Measurements from ENCODE around the gene ZNF592. TPM values are rescaled to one million over a fixed set of nuclear protein-coding genes. Genes with fewer than 3 reads are reported as not detected.

The ZNF592 gene, protein sequence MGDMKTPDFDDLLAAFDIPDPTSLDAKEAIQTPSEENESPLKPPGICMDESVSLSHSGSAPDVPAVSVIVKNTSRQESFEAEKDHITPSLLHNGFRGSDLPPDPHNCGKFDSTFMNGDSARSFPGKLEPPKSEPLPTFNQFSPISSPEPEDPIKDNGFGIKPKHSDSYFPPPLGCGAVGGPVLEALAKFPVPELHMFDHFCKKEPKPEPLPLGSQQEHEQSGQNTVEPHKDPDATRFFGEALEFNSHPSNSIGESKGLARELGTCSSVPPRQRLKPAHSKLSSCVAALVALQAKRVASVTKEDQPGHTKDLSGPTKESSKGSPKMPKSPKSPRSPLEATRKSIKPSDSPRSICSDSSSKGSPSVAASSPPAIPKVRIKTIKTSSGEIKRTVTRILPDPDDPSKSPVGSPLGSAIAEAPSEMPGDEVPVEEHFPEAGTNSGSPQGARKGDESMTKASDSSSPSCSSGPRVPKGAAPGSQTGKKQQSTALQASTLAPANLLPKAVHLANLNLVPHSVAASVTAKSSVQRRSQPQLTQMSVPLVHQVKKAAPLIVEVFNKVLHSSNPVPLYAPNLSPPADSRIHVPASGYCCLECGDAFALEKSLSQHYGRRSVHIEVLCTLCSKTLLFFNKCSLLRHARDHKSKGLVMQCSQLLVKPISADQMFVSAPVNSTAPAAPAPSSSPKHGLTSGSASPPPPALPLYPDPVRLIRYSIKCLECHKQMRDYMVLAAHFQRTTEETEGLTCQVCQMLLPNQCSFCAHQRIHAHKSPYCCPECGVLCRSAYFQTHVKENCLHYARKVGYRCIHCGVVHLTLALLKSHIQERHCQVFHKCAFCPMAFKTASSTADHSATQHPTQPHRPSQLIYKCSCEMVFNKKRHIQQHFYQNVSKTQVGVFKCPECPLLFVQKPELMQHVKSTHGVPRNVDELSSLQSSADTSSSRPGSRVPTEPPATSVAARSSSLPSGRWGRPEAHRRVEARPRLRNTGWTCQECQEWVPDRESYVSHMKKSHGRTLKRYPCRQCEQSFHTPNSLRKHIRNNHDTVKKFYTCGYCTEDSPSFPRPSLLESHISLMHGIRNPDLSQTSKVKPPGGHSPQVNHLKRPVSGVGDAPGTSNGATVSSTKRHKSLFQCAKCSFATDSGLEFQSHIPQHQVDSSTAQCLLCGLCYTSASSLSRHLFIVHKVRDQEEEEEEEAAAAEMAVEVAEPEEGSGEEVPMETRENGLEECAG (N-terminal part only)
- 11.8 and 13.0 TPM in 2 replicates for total RNA-seq

DNA sequence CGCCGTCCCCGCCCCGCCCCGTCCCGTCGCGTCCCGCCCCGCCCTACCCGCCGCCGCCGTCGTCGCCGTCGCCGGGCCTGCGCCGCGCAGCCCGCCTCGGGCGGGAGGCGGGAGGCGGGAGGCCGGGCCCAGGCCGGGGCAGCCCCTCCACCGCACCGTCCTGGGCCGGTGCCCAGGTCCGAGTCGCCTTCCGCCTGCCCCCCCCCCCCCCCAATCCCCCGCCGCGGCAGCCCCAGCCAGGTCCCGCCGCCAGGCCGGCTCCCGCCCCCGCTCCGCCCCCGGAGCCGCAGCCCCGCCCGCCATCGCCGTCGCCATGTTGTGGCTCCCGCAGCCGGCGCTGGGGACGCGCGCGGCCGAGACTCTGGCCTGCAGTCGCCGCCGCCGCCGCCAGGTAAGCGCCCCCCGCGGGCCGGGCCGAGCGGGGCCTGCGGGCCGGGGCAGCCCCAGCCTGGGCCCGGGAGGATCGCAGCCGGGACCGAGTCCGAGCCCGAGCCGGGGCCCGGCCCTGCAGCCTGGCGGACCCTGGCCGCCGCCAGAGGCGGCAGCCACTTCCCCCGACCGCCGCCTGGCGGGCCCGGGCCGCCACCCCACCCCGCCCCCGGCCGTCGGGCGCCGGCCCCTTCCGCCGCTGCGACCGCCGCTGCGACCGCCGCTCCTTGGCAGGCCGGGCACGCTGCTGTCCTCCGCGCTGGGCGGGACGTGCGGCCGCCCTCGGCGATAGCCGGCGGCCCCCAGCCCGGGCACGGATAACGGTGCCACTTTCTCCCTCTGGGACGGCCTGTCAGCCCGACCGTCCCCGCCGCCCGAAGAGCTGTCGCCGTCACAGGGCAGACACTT lies at the start of gene ZNF592:
Gene ZNF592, plus strand, starts transcription at position 319 of the 837 bp plus-strand sequence. CDS start 34,084 bp downstream, outside the sequence.

DNA sequence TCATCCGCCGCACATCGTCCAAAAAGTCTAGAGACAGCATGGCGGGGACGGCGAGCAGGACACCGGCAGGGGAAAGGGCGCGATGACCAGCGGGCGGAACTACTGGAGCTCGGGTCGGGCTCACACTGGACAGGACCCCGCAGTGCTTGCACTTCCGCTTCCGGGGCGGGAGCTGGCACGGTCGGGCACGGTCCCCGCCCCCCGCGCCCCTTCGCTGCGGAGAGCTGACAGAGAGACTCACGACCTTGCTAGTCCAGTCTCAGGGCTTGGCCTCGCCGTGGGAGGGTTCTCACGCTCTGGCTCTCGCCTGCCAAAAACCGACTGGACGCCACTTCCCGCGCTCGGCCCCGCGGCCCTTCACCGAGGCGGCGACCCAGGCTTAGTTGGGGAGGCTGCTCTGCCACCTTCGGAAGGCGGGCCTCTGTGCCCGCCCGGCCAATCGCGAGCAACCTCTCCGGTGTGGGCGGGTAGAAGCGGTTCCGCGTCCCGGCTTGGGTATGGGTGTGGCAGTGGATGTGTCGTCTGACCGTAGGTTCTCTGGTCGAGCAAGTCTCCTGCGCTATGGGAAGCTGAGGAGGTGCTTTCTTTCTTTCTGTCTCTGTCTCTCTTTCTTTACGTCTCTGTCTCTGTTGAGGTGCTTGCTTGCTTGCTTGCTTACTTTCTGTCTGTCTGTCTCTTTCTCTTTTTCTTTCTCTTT lies 32.2 kb upstream of the ZNF592 start, which contains the start of gene SEC11A:
Gene SEC11A, minus strand, starts transcription at position 104 of the 697 bp plus-strand sequence. Its CDS starts 64 bp downstream, at position 40.

GRCh38 chr15:84816694-84817465 lies 68.5 kb downstream of the ZNF592 start, which contains the start of gene ALPK3:
TSS of gene ALPK3 (plus strand) at chr15:84817356. CDS start at chr15:84817453, 97 bp downstream.

Other genes with a start within 250 kb of the ZNF592 start
- gene ZSCAN2, start 147.6 kb upstream of the ZNF592 start, total RNA-seq, result 4.4 and 8.3 TPM in 2 replicates
- gene WDR73, start 94.3 kb upstream of the ZNF592 start, total RNA-seq, result 8.7 and 11.6 TPM in 2 replicates
- 5.9 and 10.1 TPM in 2 replicates for gene NMB, start 90.4 kb upstream of the ZNF592 start, total RNA-seq
- 145 and 161 TPM in 2 replicates for gene SEC11A, start 32.5 kb upstream of the ZNF592 start, total RNA-seq
- gene ALPK3, start 68.8 kb downstream of the ZNF592 start, total RNA-seq, result 0.39 and 0.81 TPM in 2 replicates
- not detected in 2 replicates for gene SLC28A1, start 136.1 kb downstream of the ZNF592 start, total RNA-seq
- gene PDE8A, start 233.3 kb downstream of the ZNF592 start, total RNA-seq, result 18.6 and 23.2 TPM in 2 replicates

Measured in cardiac ventricle fibroblast (primary cell).